HPDE6-E6E7 (cell line): ENCODE results near the gene PRKCZ.

Experiments
- DNase-seq: peaks from one replicate; pipeline ENCODE4 v3.0.0; 2011; ENCODE audit warnings: missing footprints; ENCODE audit errors: extremely low spot score

Gene PRKCZ

GRCh38 chr1:2061065-2061778 lies 11.0 kb downstream of the PRKCZ start:
- no peak for DNase-seq

- DNase-seq: no peak
Observed at GRCh38 chr1:2065699-2066098, 15.5 kb downstream of the PRKCZ start.

- no peak for DNase-seq
Observed at GRCh38 chr1:2067393-2067792, 17.2 kb downstream of the PRKCZ start.

GRCh38 chr1:2067981-2068380 lies 17.8 kb downstream of the PRKCZ start:
- DNase-seq: no peak

- DNase-seq: no peak
Observed at GRCh38 chr1:2068951-2069350, 18.7 kb downstream of the PRKCZ start.

GRCh38 chr1:2070016-2070415 lies 19.8 kb downstream of the PRKCZ start:
- no peak for DNase-seq

GRCh38 chr1:2070800-2071530 lies 20.8 kb downstream of the PRKCZ start:
- no peak for DNase-seq

- no peak for DNase-seq
Observed at GRCh38 chr1:2072109-2072806, 22.0 kb downstream of the PRKCZ start.

GRCh38 chr1:2072891-2073290 lies 22.7 kb downstream of the PRKCZ start:
- DNase-seq: no peak

GRCh38 chr1:2073382-2074230 lies 23.4 kb downstream of the PRKCZ start:
- no peak for DNase-seq

- no peak for DNase-seq
Observed at GRCh38 chr1:2074396-2074795, 24.2 kb downstream of the PRKCZ start.

GRCh38 chr1:2074944-2075740 lies 24.9 kb downstream of the PRKCZ start:
- no peak for DNase-seq

- no peak for DNase-seq
Observed at GRCh38 chr1:2076826-2077225, 26.6 kb downstream of the PRKCZ start.

- no peak for DNase-seq
Observed at GRCh38 chr1:2078170-2078569, 28.0 kb downstream of the PRKCZ start.

GRCh38 chr1:2079396-2080085 lies 29.3 kb downstream of the PRKCZ start:
- DNase-seq: no peak

- no peak for DNase-seq
Observed at GRCh38 chr1:2080140-2080539, 29.9 kb downstream of the PRKCZ start.

- no peak for DNase-seq
Observed at GRCh38 chr1:2080884-2081283, 30.7 kb downstream of the PRKCZ start.

GRCh38 chr1:2081326-2081885 lies 31.2 kb downstream of the PRKCZ start:
- no peak for DNase-seq

- no peak for DNase-seq
Observed at GRCh38 chr1:2082064-2082463, 31.9 kb downstream of the PRKCZ start.

- no peak for DNase-seq
Observed at GRCh38 chr1:2083666-2084065, 33.5 kb downstream of the PRKCZ start.
